ENCODE results near the gene FBXL16.
A peak's percentile ranks its signal among the peaks of the same experiment; 100 is the strongest.

FBXL16 gene

GRCh38 chr16:646679-647172, 58.9 kb downstream of the FBXL16 start:
- no peak overlapping the region for H2AFZ ChIP-seq (ENCODE audit: low read depth)
- no peaks in the 10 kb centered on the region for H4K20me1 ChIP-seq (ENCODE audit: insufficient read depth)
- H3K36me3 ChIP-seq (ENCODE audit: insufficient read depth), result no peaks in the 10 kb centered on the region
- peaks cover 21% of the 10 kb centered on the region for H3K4me1 ChIP-seq (ENCODE audit: low read depth, poor library complexity, severe bottlenecking)
- TF ChIP-seq, protein P1, sequence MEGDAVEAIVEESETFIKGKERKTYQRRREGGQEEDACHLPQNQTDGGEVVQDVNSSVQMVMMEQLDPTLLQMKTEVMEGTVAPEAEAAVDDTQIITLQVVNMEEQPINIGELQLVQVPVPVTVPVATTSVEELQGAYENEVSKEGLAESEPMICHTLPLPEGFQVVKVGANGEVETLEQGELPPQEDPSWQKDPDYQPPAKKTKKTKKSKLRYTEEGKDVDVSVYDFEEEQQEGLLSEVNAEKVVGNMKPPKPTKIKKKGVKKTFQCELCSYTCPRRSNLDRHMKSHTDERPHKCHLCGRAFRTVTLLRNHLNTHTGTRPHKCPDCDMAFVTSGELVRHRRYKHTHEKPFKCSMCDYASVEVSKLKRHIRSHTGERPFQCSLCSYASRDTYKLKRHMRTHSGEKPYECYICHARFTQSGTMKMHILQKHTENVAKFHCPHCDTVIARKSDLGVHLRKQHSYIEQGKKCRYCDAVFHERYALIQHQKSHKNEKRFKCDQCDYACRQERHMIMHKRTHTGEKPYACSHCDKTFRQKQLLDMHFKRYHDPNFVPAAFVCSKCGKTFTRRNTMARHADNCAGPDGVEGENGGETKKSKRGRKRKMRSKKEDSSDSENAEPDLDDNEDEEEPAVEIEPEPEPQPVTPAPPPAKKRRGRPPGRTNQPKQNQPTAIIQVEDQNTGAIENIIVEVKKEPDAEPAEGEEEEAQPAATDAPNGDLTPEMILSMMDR (conservative IDR thresholded peaks at IDR 0.05; ENCODE audit: low read depth, low read length), result no peak
- no peaks in the 10 kb centered on the region for H3K27me3 ChIP-seq (ENCODE audit: insufficient read depth, low read depth)
- no peak overlapping the region for H3K4me3 ChIP-seq (IDR thresholded peaks at IDR 0.05; ENCODE audit: insufficient read depth, low read depth, low read length)
- no peak overlapping the region for H3K4me2 ChIP-seq
- no peak overlapping the region for H3K9ac ChIP-seq
- H3K79me2 ChIP-seq (ENCODE audit: insufficient read depth, low read depth), result peaks cover 36% of the 10 kb centered on the region
- H3K27ac ChIP-seq, result no peak overlapping the region

- no peak overlapping the region for H3K27ac ChIP-seq
- no peak overlapping the region for H2AFZ ChIP-seq (ENCODE audit: low read depth)
- H3K9ac ChIP-seq, result no peak overlapping the region
- H3K4me1 ChIP-seq (ENCODE audit: low read depth, poor library complexity, severe bottlenecking), result peaks cover 21% of the 10 kb centered on the region
- no peak overlapping the region for H3K4me2 ChIP-seq
- H3K4me3 ChIP-seq (IDR thresholded peaks at IDR 0.05; ENCODE audit: insufficient read depth, low read depth, low read length), result no peak overlapping the region
- no peaks in the 10 kb centered on the region for H3K27me3 ChIP-seq (ENCODE audit: insufficient read depth, low read depth)
- H3K79me2 ChIP-seq (ENCODE audit: insufficient read depth, low read depth), result peaks cover 36% of the 10 kb centered on the region
- H3K36me3 ChIP-seq (ENCODE audit: insufficient read depth), result no peaks in the 10 kb centered on the region
- H4K20me1 ChIP-seq (ENCODE audit: insufficient read depth), result no peaks in the 10 kb centered on the region
- TF ChIP-seq, protein P1 (conservative IDR thresholded peaks at IDR 0.05; ENCODE audit: low read depth, low read length), result no peak
These were observed 59.5 kb downstream of the FBXL16 start for GRCh38 chr16:645852-646678.

DNA sequence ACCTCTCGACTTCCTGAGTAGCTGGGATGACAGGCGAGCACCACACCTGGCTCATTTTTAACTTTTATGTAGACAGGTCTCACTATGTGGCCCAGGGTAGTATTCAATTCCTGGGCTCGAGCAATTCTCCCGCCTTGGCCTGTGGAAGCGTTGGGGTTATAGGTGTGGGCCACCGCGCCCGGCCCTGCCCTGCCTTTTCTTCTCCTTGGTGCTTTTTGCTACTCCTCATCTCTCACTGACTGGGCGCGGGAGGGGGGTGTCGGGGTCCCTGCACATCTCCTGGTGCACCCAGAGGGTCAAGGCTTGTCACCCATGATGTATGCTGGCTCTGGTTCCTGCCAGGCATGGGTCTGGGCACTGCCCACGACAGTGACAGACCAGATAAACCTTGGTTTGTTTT, 61.0 kb downstream of the FBXL16 start:
- Histone ChIP-seq H2AFZ (ENCODE audit: low read depth) (no peak overlapping the region), H3K4me3 (IDR thresholded peaks at IDR 0.05; ENCODE audit: insufficient read depth, low read depth, low read length) (no peak overlapping the region), H3K36me3 (ENCODE audit: insufficient read depth) (no peaks in the 10 kb centered on the region), H4K20me1 (ENCODE audit: insufficient read depth) (no peaks in the 10 kb centered on the region), H3K27ac (no peak overlapping the region), H3K9ac (no peak overlapping the region), H3K4me2 (no peak overlapping the region), H3K27me3 (ENCODE audit: insufficient read depth, low read depth) (no peaks in the 10 kb centered on the region), H3K79me2 (ENCODE audit: insufficient read depth, low read depth) (peaks cover 25% of the 10 kb centered on the region), H3K4me1 (ENCODE audit: low read depth, poor library complexity, severe bottlenecking) (peaks cover 13% of the 10 kb centered on the region)
- TF ChIP-seq, protein P1 (conservative IDR thresholded peaks at IDR 0.05; ENCODE audit: low read depth, low read length), result no peak

GRCh38 chr16:643050-643368, 62.6 kb downstream of the FBXL16 start:
- Histone ChIP-seq H3K4me2 (peak overlapping the region; percentile 96), H3K27ac (no peak overlapping the region; the same call in 1 of the 2 replicates), H3K27me3 (ENCODE audit: insufficient read depth, low read depth) (no peaks in the 10 kb centered on the region), H3K4me1 (ENCODE audit: low read depth, poor library complexity, severe bottlenecking) (peaks cover 15% of the 10 kb centered on the region), H3K4me3 (IDR thresholded peaks at IDR 0.05; ENCODE audit: insufficient read depth, low read depth, low read length) (no peak overlapping the region), H3K36me3 (ENCODE audit: insufficient read depth) (no peaks in the 10 kb centered on the region), H2AFZ (ENCODE audit: low read depth) (no peak overlapping the region), H3K9ac (peak overlapping the region; percentile 85; the same call in 1 of the 2 replicates), H4K20me1 (ENCODE audit: insufficient read depth) (no peaks in the 10 kb centered on the region), H3K79me2 (ENCODE audit: insufficient read depth, low read depth) (peaks cover 19% of the 10 kb centered on the region)
- TF ChIP-seq, protein P1 (conservative IDR thresholded peaks at IDR 0.05; ENCODE audit: low read depth, low read length), result no peak
